Cardiac fibroblast (primary cell): ENCODE data around the gene SBNO2.

Experiments used
- DNase-seq, 2 donors: peaks; one replicate each; pipeline versions ENCODE4 v3.0.0 to v3.0.0-alpha.2; 2010; ENCODE audit warnings: low read depth in 2 of 2
- H3K4me3 ChIP-seq, 2 donors: replicated peaks in 1 of 2; 1 replicate in 1 of 2; 2 replicates in 1 of 2; pipeline ENCODE4 v1.5.1; 2011; ENCODE audit warnings: low read depth in 2 of 2, low read length in 2 of 2, mild to moderate bottlenecking in 2 of 2, moderate library complexity in 1 of 2
- CTCF ChIP-seq: IDR thresholded peaks from one replicate; pipeline ENCODE4 v1.5.1; 2011; ENCODE audit warnings: low read depth, mild to moderate bottlenecking, low read length, inconsistent platforms

Gene SBNO2

GRCh38 chr19:1150333-1151036, 23.6 kb downstream of the SBNO2 start:
- no peak overlapping the region for H3K4me3 ChIP-seq
- TF ChIP-seq CTCF = no peak
- DNase-seq = no peak

GRCh38 chr19:1149259-1150045, 24.6 kb downstream of the SBNO2 start:
- no peak for TF ChIP-seq CTCF
- no peak for DNase-seq

GRCh38 chr19:1147934-1148549, 26.0 kb downstream of the SBNO2 start:
- no peak for TF ChIP-seq CTCF
- no peak for DNase-seq
- H3K4me3 ChIP-seq = no peak overlapping the region

More at GRCh38 chr19:1149259-1150045, 24.6 kb downstream of the SBNO2 start:
- no peak overlapping the region for H3K4me3 ChIP-seq

DNA sequence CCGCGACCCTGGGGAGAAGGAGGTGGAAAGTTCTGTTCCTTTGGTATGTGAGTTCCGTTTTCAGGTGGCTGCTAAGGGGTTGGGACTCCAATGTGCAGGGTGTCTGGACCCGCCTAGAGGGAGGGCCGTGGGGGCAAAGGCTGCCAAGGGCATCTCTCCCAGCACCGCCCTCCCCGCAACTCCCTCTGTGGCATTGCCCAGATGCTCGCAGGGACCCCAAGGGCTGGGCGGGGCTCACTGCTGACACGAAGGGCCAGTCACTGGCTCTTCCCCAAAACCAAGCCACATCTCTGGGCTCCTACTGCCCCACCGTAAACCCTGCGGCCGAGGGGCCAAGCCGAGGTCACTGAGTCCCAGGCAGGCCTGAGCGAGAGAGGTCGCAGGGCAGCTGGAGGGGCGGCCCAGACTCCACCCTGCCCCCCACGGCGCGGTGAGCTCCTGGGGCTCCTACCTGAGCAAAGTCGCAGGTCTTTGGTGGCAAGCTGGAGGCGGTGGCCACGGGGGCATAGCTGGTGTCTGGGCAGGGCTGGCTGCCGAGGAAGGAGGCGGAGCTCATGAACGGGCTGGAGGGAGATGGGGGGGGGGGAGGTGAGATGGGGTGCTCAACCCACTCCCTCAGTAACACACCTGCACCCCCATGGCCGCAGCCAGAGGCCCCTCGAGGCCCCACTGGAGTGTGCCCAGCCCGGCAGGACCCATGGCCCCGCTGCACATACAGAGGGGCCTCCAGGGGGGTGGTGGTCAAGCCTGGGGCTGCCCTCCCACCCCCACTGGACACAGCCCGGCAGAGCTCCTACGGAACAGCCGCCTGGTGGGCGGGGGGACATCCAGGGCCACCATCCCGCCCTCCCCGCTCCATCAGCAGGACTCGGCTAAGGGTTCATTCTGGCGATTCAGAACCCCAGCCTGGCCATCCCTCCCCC, 26.9 kb downstream of the SBNO2 start:
- no peak for TF ChIP-seq CTCF
- no peak overlapping the region for H3K4me3 ChIP-seq
- no peak for DNase-seq

- DNase-seq = no peak
- no peak for TF ChIP-seq CTCF
- H3K4me3 ChIP-seq = no peak overlapping the region
Observed at GRCh38 chr19:1146412-1146699, 27.7 kb downstream of the SBNO2 start.

- TF ChIP-seq CTCF = no peak
- DNase-seq = no peak
- no peak overlapping the region for H3K4me3 ChIP-seq
Observed at GRCh38 chr19:1145635-1146411, 28.2 kb downstream of the SBNO2 start.
